HG02840 (cell line): ENCODE data around the gene AMH.

Source experiments
- ATAC-seq: cut with Tn5 transposase; IDR thresholded peaks from one replicate; pipeline ENCODE4 v1.9.1; 2021; ENCODE audit warnings: mild to moderate bottlenecking, moderate library complexity, moderate number of reproducible peaks; ENCODE audit not compliant: unreplicated experiment, low FRiP score

AMH gene

DNA sequence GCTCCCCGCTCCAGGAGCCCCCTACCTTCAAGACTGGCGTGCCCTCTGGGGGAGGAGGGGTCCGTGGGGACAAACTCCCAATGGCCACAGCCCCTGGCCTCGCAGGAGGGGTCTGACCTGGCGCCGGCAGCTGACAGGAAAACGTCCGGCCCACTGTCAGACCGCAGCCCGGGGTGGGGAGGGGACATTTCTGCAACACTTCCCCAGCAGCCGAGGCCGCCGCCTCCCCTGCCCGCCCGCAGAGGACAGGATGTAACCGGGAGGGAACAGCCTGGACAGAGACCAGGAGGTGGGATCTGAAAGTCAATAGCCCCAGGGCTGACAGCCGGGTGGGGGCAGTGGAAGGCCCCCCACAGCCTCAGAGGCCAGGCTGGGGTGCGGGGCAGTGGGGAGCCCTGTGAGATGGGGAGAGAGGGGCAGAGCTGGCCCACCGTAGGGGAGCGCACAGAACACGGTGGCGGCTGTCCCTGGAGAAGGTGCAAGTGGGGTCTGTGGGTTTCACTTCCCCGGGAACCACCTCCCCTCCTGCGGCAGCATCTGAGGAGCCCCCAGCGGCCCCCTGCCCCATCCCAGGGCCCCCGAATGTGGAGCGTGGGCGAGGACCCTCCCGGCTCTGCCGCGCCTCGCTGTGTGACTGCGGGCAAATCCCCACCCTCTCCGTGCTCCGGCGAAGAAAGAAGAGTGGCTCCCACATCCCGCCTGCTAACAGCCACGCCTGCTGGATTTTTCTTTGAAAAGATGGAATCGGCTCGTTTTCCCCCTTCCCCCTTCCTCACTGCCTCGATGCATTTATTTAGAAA lies 33.1 kb downstream of the AMH start, which contains the start of gene PEAK3:
PEAK3 (minus strand) TSS at position 114 of the 800 bp plus-strand sequence. CDS start 1,244 bp downstream, outside the sequence.
- no peak for ATAC-seq

GRCh38 chr19:2282862-2283237 lies 33.7 kb downstream of the AMH start:
- no peak for ATAC-seq

DNA sequence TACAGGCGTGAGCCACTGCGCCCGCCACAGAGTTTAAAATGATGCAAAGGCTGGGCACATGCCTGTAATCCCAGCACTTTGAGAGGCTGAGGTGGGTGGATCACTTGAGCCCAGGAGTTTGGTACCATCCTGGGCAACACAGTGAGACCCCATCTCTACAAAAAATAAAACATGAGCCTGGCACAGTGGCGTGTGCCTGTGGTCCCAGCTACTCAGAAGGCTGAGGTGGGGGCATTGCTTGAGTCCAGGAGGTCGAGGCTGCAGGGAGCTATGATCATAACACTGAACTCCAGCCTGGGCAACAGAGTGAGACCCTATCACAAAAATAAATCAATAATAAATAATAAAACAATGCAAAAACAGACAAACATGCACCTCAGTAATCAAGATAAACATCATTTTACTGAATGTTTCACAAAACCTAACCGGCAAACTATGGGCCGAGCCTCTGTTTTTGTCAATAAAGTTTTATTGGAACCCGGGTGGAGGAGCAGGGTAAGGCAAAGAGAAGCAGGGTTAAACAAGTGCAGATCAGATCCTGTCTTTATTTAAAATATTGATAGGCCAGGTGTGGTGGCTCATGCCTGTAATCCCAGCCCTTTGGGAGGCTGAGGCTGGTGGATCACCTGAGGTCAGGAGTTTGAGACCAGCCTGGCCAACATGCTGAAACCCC lies 34.8 kb downstream of the AMH start:
- ATAC-seq: no peak

DNA sequence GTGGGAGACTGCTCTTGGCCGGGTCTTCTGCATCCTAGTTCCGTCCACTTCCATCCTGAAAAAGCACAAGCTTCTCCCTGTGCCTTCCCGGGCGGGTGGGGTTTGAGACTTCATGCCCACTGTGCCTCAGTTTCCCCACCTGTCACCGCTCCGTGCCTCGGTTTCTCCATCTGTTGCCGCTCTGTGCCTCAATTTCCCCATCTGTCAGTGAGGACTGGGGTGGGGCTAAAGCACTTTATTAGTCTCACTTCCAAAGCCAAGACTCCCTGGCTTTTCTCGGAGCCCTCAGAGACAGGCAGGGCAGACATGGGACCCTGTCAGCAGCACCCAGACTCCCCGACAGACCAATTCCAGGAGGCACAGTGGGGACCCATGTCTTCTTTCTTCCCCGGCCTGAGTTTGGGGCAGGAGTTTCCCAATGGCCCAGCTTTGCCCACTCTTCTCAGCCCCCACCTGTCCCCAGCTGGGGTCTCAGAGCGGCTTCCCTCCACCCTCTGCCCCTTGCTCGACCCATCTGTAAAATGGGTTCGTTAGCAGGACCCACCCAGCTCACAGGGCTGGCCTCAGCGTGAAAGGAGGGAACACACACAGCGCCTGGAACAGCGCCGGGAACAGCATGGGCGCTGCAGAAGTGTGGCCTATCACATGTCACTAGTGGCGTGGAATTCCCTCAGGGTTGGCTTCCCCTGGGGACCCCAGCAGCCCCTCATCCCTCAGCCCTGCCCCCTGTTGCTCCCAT lies 37.4 kb downstream of the AMH start:
- no peak for ATAC-seq

- no peak for ATAC-seq
Measured at GRCh38 chr19:2287585-2288337, 38.6 kb downstream of the AMH start.

DNA sequence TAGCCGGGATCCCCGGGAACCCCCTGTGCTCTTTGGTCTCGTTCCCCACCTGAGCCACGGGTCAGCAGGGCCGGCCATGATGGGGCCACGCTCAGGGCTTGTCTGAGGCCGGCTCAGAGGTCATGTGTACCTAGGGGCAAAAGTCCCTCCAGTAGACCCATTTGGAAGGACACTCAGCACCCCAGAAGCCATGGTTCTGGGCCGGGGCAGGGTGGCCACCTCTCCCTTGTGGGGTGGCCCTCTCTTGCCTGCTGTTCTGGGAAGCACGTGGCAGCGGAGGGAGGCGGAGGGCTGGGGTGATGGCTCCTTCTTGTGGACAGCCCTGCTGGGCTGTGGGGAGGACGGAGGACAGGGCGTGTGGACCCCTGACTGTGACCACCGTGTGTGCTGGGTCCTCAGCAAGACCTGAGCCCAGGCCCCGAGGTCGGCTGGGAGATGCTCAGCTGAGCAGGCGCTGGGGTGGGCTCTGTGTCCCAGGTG lies 39.3 kb downstream of the AMH start:
- ATAC-seq: no peak

GRCh38 chr19:2288818-2289713 lies 39.9 kb downstream of the AMH start:
- ATAC-seq: no peak

- ATAC-seq: peak; percentile 49
Measured at GRCh38 chr19:2289714-2290435, 40.8 kb downstream of the AMH start.

GRCh38 chr19:2290441-2291184 lies 41.5 kb downstream of the AMH start:
- peak; percentile 16 for ATAC-seq

- ATAC-seq: no peak
Measured at GRCh38 chr19:2291185-2291751, 42.1 kb downstream of the AMH start.

DNA sequence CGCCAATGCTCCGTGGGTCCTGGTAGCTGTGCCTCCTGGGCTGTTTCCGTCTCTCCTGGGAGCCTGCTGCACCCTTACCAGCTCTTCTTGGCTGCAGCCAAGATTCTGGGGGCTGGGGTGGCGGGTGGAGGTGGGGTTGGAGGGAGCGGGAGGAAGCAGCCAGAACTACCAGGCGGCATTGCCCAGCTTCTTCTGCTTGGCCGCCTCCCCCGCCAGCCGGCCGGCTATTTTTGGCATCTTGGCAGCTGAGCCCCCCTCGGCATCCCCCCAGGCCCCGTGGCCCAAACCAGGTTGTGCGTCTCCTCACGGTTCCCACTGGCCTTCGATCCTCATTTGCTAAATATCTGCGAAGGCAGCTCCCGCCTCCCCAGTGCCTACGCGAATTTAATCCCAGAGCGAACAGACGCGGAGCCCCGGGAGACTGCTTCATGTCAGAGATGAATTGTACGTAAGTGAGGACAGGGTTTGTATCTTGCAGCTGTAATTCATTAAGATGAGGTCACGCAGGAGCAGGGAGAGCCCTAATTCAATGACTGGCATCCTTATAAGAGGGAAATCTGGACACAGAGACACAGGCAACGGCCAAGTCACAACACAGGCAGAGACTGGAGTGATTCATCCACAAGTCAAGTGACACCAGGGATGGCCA lies 45.7 kb downstream of the AMH start:
- no peak for ATAC-seq

GRCh38 chr19:2296141-2296540 lies 47.0 kb downstream of the AMH start:
- ATAC-seq: no peak

- no peak for ATAC-seq
Measured at GRCh38 chr19:2300533-2300932, 51.4 kb downstream of the AMH start.
